SU-DHL-6 (cell line): ENCODE results near the gene NACAD.

Experiments
- H2AFZ ChIP-seq: fragments of 200-600 bp; sonication (generic); 2 replicates; pipeline ENCODE4 v1.6.1; 2014; ENCODE audit warnings: low read depth, mild to moderate bottlenecking, moderate library complexity, mixed read lengths, antibody characterized with exemption, low read length; ENCODE audit not compliant: severe bottlenecking
- H3F3A ChIP-seq: fragments of 200-600 bp; shearing (Covaris generic); 2 replicates; pipeline ENCODE4 v1.6.0; 2016; ENCODE audit warnings: antibody characterized with exemption, mild to moderate bottlenecking; ENCODE audit not compliant: insufficient read depth
- H3K27ac ChIP-seq: fragments of 200-600 bp; sonication (generic); 2 replicates; pipeline ENCODE4 v1.5.1; 2016; ENCODE audit warnings: low read depth, mild to moderate bottlenecking, low read length, moderate library complexity, mixed read lengths
- H3K27me3 ChIP-seq: fragments of 200-600 bp; sonication (generic), shearing (Covaris generic); 2 replicates; pipeline ENCODE4 v1.6.0; 2014; ENCODE audit warnings: mild to moderate bottlenecking, low read length
- H3K36me3 ChIP-seq: fragments of 200-600 bp; sonication (generic); 2 replicates; pipeline ENCODE4 v1.6.1; 2014; ENCODE audit warnings: mild to moderate bottlenecking, low read length, mixed read lengths
- H3K4me2 ChIP-seq: fragments of 300-600, 200-600 bp; shearing (Covaris generic), sonication (generic); 2 replicates; pipeline ENCODE4 v1.6.0; 2014; ENCODE audit warnings: low read length, low read depth, mild to moderate bottlenecking; ENCODE audit not compliant: poor library complexity, severe bottlenecking
- H3K4me3 ChIP-seq: fragments of 200-600 bp; sonication (generic); 2 replicates; pipeline ENCODE4 v1.5.1; 2014; ENCODE audit warnings: antibody characterized with exemption, low read length, mild to moderate bottlenecking, mixed read lengths; ENCODE audit not compliant: insufficient read depth, poor library complexity, severe bottlenecking
- H3K79me2 ChIP-seq: fragments of 200-600 bp; sonication (generic); 2 replicates; pipeline ENCODE4 v1.6.1; 2014; ENCODE audit warnings: mild to moderate bottlenecking, low read length, moderate library complexity; ENCODE audit not compliant: insufficient read depth
- H3K9ac ChIP-seq: fragments of 200-600 bp; sonication (generic); 2 replicates; pipeline ENCODE4 v1.7.0; 2014; ENCODE audit warnings: mild to moderate bottlenecking, low read length
- H3K9me2 ChIP-seq: fragments of 200-600 bp; sonication (generic); replicated peaks from 2 replicates; pipeline ENCODE4 v1.6.1; 2014; ENCODE audit warnings: low read length; ENCODE audit not compliant: insufficient read depth
- H3K9me3 ChIP-seq: fragments of 200-600 bp; sonication (generic); 2 replicates; pipeline ENCODE4 v1.6.1; 2014; ENCODE audit warnings: low read length, mixed read lengths; ENCODE audit not compliant: insufficient read depth
- H4K20me1 ChIP-seq: fragments of 200-600 bp; sonication (generic); 2 replicates; pipeline ENCODE4 v1.6.1; 2014; ENCODE audit warnings: low read depth, mild to moderate bottlenecking, antibody characterized with exemption, low read length, moderate library complexity, mixed read lengths
- CTCF ChIP-seq: fragments of 200-600 bp; sonication (generic); IDR thresholded peaks from one replicate; pipeline ENCODE4 v1.5.1; 2017; ENCODE audit warnings: antibody characterized with exemption, mild to moderate bottlenecking, low read length, moderate library complexity; ENCODE audit not compliant: insufficient read depth, poor library complexity, severe bottlenecking
- EZH2phosphoT487 ChIP-seq: fragments of 200-600 bp; sonication (generic), shearing (Covaris generic); conservative IDR thresholded peaks from 2 replicates; pipeline ENCODE4 v1.6.1; 2018; ENCODE audit warnings: mild to moderate bottlenecking, antibody characterized with exemption, low read length, moderate library complexity, mixed read lengths

The NACAD gene

GRCh38 chr7:45077579-45077978 is 11.2 kb downstream of the NACAD start:
- Histone ChIP-seq H3K9me2 (no peaks in the 10 kb centered on the region), H3K27me3 (no peaks in the 10 kb centered on the region), H4K20me1 (no peaks in the 10 kb centered on the region), H3K4me2 (no peak overlapping the region), H3K4me3 (no peak overlapping the region), H2AFZ (no peak overlapping the region), H3K27ac (no peak overlapping the region), H3K36me3 (no peaks in the 10 kb centered on the region), H3K9ac (no peak overlapping the region), H3K79me2 (no peaks in the 10 kb centered on the region), H3F3A (no peaks in the 10 kb centered on the region), H3K9me3 (no peaks in the 10 kb centered on the region)
- no peak for TF ChIP-seq CTCF
- no peak for TF ChIP-seq EZH2phosphoT487

GRCh38 chr7:45076946-45077345 is 11.8 kb downstream of the NACAD start:
- no peak for TF ChIP-seq CTCF
- no peak for TF ChIP-seq EZH2phosphoT487
- Histone ChIP-seq H3K9me3 (no peaks in the 10 kb centered on the region), H3F3A (no peaks in the 10 kb centered on the region), H3K9ac (no peak overlapping the region), H3K27ac (no peak overlapping the region), H3K36me3 (no peaks in the 10 kb centered on the region), H3K4me2 (no peak overlapping the region), H3K4me3 (no peak overlapping the region), H2AFZ (no peak overlapping the region), H3K79me2 (no peaks in the 10 kb centered on the region), H3K9me2 (no peaks in the 10 kb centered on the region), H4K20me1 (no peaks in the 10 kb centered on the region), H3K27me3 (no peaks in the 10 kb centered on the region)

GRCh38 chr7:45075871-45076796 is 12.6 kb downstream of the NACAD start:
- H3K79me2 ChIP-seq = no peaks in the 10 kb centered on the region
- H3K9ac ChIP-seq = no peak overlapping the region
- H3F3A ChIP-seq = no peaks in the 10 kb centered on the region
- H3K9me3 ChIP-seq = no peaks in the 10 kb centered on the region
- H3K27me3 ChIP-seq = no peaks in the 10 kb centered on the region
- H4K20me1 ChIP-seq = no peaks in the 10 kb centered on the region
- no peak overlapping the region for H3K4me2 ChIP-seq
- no peaks in the 10 kb centered on the region for H3K36me3 ChIP-seq
- H3K9me2 ChIP-seq = no peaks in the 10 kb centered on the region
- H3K27ac ChIP-seq = no peak overlapping the region
- TF ChIP-seq CTCF (no peak), EZH2phosphoT487 (no peak)
- H2AFZ ChIP-seq = no peak overlapping the region
- no peak overlapping the region for H3K4me3 ChIP-seq
